HepG2 (cell line): ENCODE data around the gene PGPEP1. TPM values are rescaled to one million over a fixed set of nuclear protein-coding genes. Genes with fewer than 3 reads are reported as not detected.
A peak's percentile ranks its signal among the peaks of the same experiment; 100 is the strongest.

Source experiments
- CHD4 ChIP-seq: fragments of 200-600 bp; sonication (generic); IDR thresholded peaks from 2 replicates; pipeline ENCODE4 v1.7.0; 2017; ENCODE audit warnings: mild to moderate bottlenecking, low read length, borderline replicate concordance
- FLYWCH1 ChIP-seq: sonication (generic); formaldehyde crosslinking; IDR thresholded peaks from 2 replicates; pipeline ENCODE4 v1.8.1; 2023; ENCODE audit warnings: mild to moderate bottlenecking, missing genetic modification reagents
- FOSL2 ChIP-seq: sonication (generic); formaldehyde crosslinking; IDR thresholded peaks from 2 replicates; pipeline ENCODE4 v1.4.0; 2020; ENCODE audit warnings: missing genetic modification reagents
- KLF11 ChIP-seq: IDR thresholded peaks from 2 replicates; pipeline ENCODE4 v1.6.1; 2016; ENCODE audit warnings: missing compliant biosample characterization
- NBN ChIP-seq: fragments of 450-650 bp; conservative IDR thresholded peaks from 2 replicates; pipeline ENCODE4 v1.6.1; 2017
- NFKB2 ChIP-seq: sonication (generic); formaldehyde crosslinking; IDR thresholded peaks from 2 replicates; pipeline ENCODE4 v1.4.0; 2020; ENCODE audit warnings: missing genetic modification reagents, borderline replicate concordance
- PHF5A ChIP-seq: IDR thresholded peaks from one replicate; pipeline ENCODE4 v1.6.1; 2018; ENCODE audit warnings: low read depth, missing genetic modification reagents; ENCODE audit not compliant: unreplicated experiment
- SCMH1 ChIP-seq: sonication (generic); formaldehyde crosslinking; IDR thresholded peaks from 2 replicates; pipeline ENCODE4 v1.9.0; 2021; ENCODE audit warnings: missing genetic modification reagents, mild to moderate bottlenecking, borderline replicate concordance
- SP1 ChIP-seq, 2 experiments: fragments of 450-650 bp in 1 of 2; sonication (generic) in 1 of 2; formaldehyde crosslinking in 1 of 2; IDR thresholded peaks; 2 replicates each; pipeline versions ENCODE4 v1.4.0 to v1.6.1; 2016 to 2020; ENCODE audit warnings: missing genetic modification reagents in 1 of 2
- SSRP1 ChIP-seq: IDR thresholded peaks from 2 replicates; pipeline ENCODE4 v1.6.1; 2016; ENCODE audit warnings: control low read depth
- TBX3 ChIP-seq: fragments of 450-650 bp; IDR thresholded peaks from 2 replicates; pipeline ENCODE4 v1.6.1; 2017; ENCODE audit warnings: antibody characterized with exemption, mild to moderate bottlenecking, inconsistent platforms, borderline replicate concordance
- TEAD3 ChIP-seq: optimal IDR thresholded peaks from 2 replicates; pipeline ENCODE3; 2016; ENCODE audit warnings: borderline replicate concordance
- ZNF350 ChIP-seq: sonication (generic); formaldehyde crosslinking; IDR thresholded peaks from 2 replicates; pipeline ENCODE4 v1.4.0; 2020; ENCODE audit warnings: mild to moderate bottlenecking, low read depth, missing genetic modification reagents, borderline replicate concordance
- ZNF354B ChIP-seq: sonication (generic); formaldehyde crosslinking; IDR thresholded peaks from 2 replicates; pipeline ENCODE4 v1.8.0; 2022; ENCODE audit warnings: mild to moderate bottlenecking, missing genetic modification reagents
- ZNF468 ChIP-seq: sonication (generic); formaldehyde crosslinking; IDR thresholded peaks from 2 replicates; pipeline ENCODE4 v1.8.0; 2022; ENCODE audit warnings: mild to moderate bottlenecking, moderate library complexity, missing genetic modification reagents
- ZNF496 ChIP-seq: sonication (generic); formaldehyde crosslinking; IDR thresholded peaks from 2 replicates; pipeline ENCODE4 v1.8.1; 2023; ENCODE audit warnings: mild to moderate bottlenecking, moderate library complexity, missing genetic modification reagents; ENCODE audit not compliant: insufficient replicate concordance
- ZNF567 ChIP-seq: sonication (generic); formaldehyde crosslinking; IDR thresholded peaks from 2 replicates; pipeline ENCODE4 v1.8.1; 2023; ENCODE audit warnings: mild to moderate bottlenecking, missing genetic modification reagents, borderline replicate concordance
- ZNF660 ChIP-seq: sonication (generic); formaldehyde crosslinking; IDR thresholded peaks from 2 replicates; pipeline ENCODE4 v1.5.1; 2020; ENCODE audit warnings: mild to moderate bottlenecking, low read depth, missing genetic modification reagents, borderline replicate concordance
- ZNF775 ChIP-seq: sonication (generic); formaldehyde crosslinking; IDR thresholded peaks from 2 replicates; pipeline ENCODE4 v1.4.0; 2020; ENCODE audit warnings: missing genetic modification reagents, mild to moderate bottlenecking, moderate library complexity, borderline replicate concordance
- ZNF776 ChIP-seq: sonication (generic); formaldehyde crosslinking; IDR thresholded peaks from 2 replicates; pipeline ENCODE4 v1.4.0; 2020; ENCODE audit warnings: mild to moderate bottlenecking, missing genetic modification reagents
- polyA plus RNA-seq, 8 experiments: library from polyadenylated mRNA; depleted of rRNA in 3 of 8; stranded (reverse) in 7 of 8; unstranded in 1 of 8; fragments of >200 nt; fragmentation: Illumina TruSeq in 4 of 8; extraction: Trizol in 4 of 8; gene quantifications; 2 replicates each; pipeline versions ENCODE4 v1.2.1 to v1.2.3, GENCODE V29; 2011 to 2016; ENCODE audit warnings: low read depth in 4 of 8, missing spikeins in 1 of 8, mixed read lengths in 1 of 8; ENCODE audit not compliant: insufficient read depth in 1 of 8
- total RNA-seq, 5 experiments: library from RNA; depleted of rRNA; stranded (reverse); fragments of >200 nt; fragmentation: Illumina TruSeq; extraction: Trizol; gene quantifications; 2 replicates each; pipeline ENCODE4 v1.2.3, GENCODE V29; 2016; ENCODE audit warnings: low read depth in 1 of 5
- TF ChIP-seq, protein P1 (sequence below): sonication (generic); formaldehyde crosslinking; IDR thresholded peaks from 2 replicates; pipeline ENCODE4 v1.4.0; 2020; ENCODE audit warnings: missing genetic modification reagents
- TF ChIP-seq, protein P2 (sequence below): sonication (generic); formaldehyde crosslinking; IDR thresholded peaks from 2 replicates; pipeline ENCODE4 v1.8.1; 2023; ENCODE audit warnings: mild to moderate bottlenecking, moderate library complexity, missing genetic modification reagents
- TF ChIP-seq, protein P3 (sequence below): sonication (generic); formaldehyde crosslinking; IDR thresholded peaks from 2 replicates; pipeline ENCODE4 v1.4.0; 2020; ENCODE audit warnings: mild to moderate bottlenecking, low read depth, missing genetic modification reagents

The PGPEP1 gene
- total and polyA plus RNA-seq, 2 of the 13 experiments (the other 11 are each of a cell fraction or from before 2014, with no cell fraction given) = 53.1 to 56.6 TPM

DNA sequence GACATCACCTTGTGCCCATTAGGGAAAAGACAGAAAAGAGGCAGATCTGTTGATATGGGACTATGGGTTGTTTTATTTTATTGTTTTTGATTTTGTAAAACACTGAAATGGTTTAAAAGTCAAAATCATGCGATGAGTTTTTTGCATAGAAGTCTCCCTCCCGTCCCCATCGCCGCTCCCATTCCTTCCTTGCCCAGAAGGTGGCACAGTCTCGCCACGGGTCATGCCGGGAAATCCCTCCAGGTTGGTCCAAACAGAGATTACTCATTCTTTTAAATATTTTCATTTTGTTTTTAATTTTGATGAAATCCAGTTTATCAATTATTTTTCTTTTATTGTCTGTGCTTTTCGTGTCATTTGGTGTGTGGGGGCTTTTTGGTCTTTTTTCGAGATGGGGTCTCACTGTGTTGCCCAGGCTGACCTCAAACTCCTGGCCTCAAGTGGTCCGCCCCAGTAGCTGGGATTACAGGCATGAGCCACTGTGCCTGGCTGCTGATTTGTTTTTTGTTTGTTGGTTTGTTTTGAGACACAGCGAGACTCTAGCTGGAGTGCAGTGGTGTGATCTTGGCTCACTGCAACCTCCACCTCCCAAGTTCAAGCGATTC lies 9.2 kb downstream of the PGPEP1 start (continued):
- TF ChIP-seq ZNF496 (CRISPR knock-in tag) (no peak), SCMH1 (CRISPR knock-in tag) (no peak), ZNF468 (CRISPR knock-in tag) (no peak), KLF11 (CRISPR knock-in tag) (no peak), ZNF660 (CRISPR knock-in tag) (no peak), FOSL2 (CRISPR knock-in tag) (peak; percentile 30; the same call in 1 of the 2 replicates), TEAD3 (CRISPR knock-in tag) (peak; percentile 24), SP1 (IDR thresholded peaks at IDR 0.05) (no peak), SP1 (CRISPR knock-in tag; IDR thresholded peaks at IDR 0.05) (no peak), NBN (no peak), ZNF775 (no peak), ZNF776 (CRISPR knock-in tag) (no peak), TBX3 (no peak), ZNF567 (no peak), FLYWCH1 (CRISPR knock-in tag) (no peak), PHF5A (CRISPR knock-in tag) (no peak), SSRP1 (CRISPR knock-in tag) (no peak), ZNF354B (CRISPR knock-in tag) (no peak), ZNF350 (no peak), CHD4 (no peak), NFKB2 (CRISPR knock-in tag) (no peak)
- TF ChIP-seq, protein P1, sequence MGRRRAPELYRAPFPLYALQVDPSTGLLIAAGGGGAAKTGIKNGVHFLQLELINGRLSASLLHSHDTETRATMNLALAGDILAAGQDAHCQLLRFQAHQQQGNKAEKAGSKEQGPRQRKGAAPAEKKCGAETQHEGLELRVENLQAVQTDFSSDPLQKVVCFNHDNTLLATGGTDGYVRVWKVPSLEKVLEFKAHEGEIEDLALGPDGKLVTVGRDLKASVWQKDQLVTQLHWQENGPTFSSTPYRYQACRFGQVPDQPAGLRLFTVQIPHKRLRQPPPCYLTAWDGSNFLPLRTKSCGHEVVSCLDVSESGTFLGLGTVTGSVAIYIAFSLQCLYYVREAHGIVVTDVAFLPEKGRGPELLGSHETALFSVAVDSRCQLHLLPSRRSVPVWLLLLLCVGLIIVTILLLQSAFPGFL (CRISPR knock-in tag) = no peak
- TF ChIP-seq, protein P2, sequence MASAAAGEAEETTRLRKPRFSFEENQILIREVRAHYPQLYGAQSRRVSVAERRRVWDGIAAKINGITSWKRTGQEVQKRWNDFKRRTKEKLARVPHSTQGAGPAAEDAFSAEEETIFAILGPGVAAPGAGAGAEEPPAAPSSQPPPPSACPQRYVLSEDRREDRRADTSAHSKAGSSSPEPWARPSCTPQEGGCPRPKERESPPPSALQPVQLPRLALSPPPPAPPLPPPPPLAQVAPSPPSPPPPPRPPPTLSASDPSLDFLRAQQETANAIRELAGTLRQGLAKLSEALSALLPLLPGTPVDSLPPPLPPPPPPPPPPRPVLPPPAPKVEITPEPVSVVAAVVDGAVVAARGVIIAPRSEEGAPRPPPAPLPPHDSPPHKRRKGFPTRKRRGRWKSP = no peak
- TF ChIP-seq, protein P3, sequence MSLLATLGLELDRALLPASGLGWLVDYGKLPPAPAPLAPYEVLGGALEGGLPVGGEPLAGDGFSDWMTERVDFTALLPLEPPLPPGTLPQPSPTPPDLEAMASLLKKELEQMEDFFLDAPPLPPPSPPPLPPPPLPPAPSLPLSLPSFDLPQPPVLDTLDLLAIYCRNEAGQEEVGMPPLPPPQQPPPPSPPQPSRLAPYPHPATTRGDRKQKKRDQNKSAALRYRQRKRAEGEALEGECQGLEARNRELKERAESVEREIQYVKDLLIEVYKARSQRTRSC (CRISPR knock-in tag) = no peak
- TF ChIP-seq, all 625 proteins: peak for 12
